NB4 (cell line): ENCODE measurements around the gene GIMAP6.

Experiments used
- DNase-seq: peaks from one replicate; pipeline ENCODE4 v3.0.0; 2010; ENCODE audit warnings: low read depth
- H3K4me3 ChIP-seq: one replicate; pipeline ENCODE4 v1.5.1; 2011; ENCODE audit warnings: mild to moderate bottlenecking, low read depth, low read length, moderate library complexity
- CTCF ChIP-seq: IDR thresholded peaks from one replicate; pipeline ENCODE4 v1.5.1; 2012; ENCODE audit warnings: low read depth, low read length
- MYC ChIP-seq: IDR thresholded peaks from 2 replicates; pipeline ENCODE4 v1.6.1; 2011; ENCODE audit warnings: low read depth, low read length
- POLR2A ChIP-seq: IDR thresholded peaks from 2 replicates; pipeline ENCODE4 v1.6.1; 2011; ENCODE audit warnings: mild to moderate bottlenecking; ENCODE audit not compliant: insufficient read length; ENCODE audit errors: extremely low read depth
- TF ChIP-seq, protein P1 (sequence below): IDR thresholded peaks from 2 replicates; pipeline ENCODE4 v1.6.1; 2011; ENCODE audit warnings: low read depth, low read length

The GIMAP6 gene

DNA sequence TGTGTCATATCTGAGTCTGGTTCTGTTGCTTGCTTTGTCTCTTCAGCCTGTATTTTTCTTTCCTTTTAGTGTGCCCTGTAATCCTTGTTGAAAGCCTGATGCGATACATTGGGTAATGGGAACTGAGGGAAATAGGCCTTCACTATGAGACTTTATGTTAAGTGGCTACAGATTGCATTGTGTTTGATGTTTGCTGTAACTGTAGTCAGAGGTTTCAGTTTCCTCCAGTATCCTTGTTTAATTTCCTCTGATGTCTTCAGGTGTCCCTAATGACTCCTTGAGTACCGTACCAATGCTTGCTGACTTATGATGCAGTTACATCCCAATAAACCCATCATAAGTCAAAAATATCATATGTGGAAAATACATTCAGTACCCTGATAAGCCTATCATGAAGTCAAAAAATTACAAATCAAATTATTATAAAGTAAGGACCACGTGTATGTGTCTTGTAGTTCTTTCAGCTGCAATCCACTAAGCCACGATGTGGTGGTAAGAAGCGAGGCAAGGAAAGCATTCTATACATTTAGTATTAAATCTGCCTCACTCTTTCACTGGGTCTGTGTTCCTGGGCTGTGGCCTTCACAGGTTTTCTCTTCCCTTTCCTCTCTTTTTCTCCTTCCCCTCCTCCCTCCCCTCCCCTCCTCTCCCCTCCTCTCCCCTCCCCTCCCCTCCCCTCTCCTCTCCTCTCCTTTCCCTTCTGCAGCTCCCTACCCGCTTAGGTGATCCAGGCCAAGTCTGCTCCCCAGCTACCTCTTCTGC lies 13.3 kb upstream of the GIMAP6 start:
- TF ChIP-seq MYC (no peak), CTCF (no peak)
- DNase-seq = no peak
- no peak overlapping the region for H3K4me3 ChIP-seq

GRCh38 chr7:150642926-150643325 lies 10.7 kb upstream of the GIMAP6 start:
- DNase-seq = no peak
- no peak overlapping the region for H3K4me3 ChIP-seq
- TF ChIP-seq CTCF = no peak
- no peak for TF ChIP-seq POLR2A

DNA sequence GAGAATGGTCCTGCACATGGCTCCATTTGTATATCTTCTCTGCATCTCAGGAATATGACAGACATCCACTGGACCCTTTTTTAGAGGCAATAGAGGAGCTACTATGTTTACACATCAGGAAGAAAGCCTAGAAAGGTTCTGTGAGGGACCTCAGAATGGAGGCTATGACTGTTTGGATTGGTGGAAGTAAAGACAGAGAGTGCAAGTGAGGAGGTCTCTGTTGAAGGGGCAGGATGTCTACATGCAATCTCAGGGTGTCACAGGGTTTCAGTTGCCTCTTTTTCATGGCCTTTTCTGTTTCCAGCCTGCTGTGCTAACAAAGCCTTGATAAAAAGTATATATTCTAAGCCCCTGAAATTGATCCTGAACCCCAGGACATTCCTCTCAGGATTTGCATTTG lies 9.7 kb upstream of the GIMAP6 start:
- no peak for TF ChIP-seq MYC
- TF ChIP-seq POLR2A = no peak
- TF ChIP-seq, protein P1, sequence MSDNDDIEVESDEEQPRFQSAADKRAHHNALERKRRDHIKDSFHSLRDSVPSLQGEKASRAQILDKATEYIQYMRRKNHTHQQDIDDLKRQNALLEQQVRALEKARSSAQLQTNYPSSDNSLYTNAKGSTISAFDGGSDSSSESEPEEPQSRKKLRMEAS = no peak
- H3K4me3 ChIP-seq = no peak overlapping the region
- DNase-seq = no peak

DNA sequence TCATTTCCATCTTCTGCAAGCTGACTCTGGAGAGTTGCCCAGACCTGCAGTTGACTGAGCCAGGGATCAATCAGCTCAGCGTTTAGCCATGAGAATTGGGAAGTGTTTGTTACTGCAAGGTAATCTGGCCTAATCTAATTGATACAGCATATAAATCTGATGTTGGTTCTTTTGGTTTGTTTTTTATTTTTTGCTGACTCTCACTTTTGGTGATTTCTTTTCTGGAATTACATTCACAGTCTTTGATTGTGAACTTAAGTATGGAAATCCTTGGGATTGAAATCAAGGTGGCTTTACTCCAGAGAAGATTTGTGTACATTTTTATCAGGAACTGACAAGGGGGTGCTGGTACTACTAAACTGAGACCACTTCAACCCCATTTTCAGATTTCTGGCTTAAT lies 1.7 kb upstream of the GIMAP6 start:
- DNase-seq = no peak
- TF ChIP-seq POLR2A (no peak), CTCF (no peak), MYC (no peak)
- TF ChIP-seq, protein P1 = no peak
- no peak overlapping the region for H3K4me3 ChIP-seq

DNA sequence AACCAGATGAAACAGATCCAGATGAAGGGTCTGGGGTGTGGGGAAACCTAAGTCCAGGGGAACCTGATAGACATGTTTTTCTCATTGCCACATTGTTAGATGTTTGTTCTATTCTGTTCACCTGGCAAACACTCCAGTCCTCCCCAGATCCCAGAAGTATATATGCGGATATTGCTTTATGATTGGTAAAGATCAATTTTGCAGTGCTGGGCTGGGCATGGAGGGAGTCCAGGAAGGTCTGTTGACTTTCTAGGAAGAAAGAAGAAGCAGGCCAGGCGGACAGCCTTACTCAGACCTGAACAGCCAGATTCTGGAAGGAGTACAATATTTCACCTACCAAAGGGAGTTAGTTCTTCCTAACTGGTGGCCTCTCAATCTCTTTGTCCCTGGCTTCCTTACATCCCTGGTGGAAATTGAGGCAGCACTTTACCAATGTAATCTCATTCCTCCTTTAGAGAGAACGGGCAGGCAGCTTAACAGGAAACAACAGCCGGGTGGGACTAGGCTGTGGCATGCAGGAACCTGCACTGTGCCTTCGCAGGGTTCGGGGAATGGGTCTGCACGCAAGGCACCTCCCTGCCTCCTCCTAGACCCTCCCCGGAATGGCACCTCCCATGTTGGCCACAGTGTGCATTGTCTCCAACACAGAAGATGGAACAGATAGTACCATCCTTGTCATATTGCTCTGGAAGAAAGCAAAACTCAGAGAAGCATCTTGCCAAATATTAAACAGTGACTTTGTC lies 930 bp downstream of the GIMAP6 start:
- H3K4me3 ChIP-seq = peak overlapping the region; percentile 80
- DNase-seq = peak; percentile 12
- TF ChIP-seq MYC = no peak
- TF ChIP-seq CTCF = no peak
- TF ChIP-seq, protein P1 = no peak
- TF ChIP-seq POLR2A = no peak

DNA sequence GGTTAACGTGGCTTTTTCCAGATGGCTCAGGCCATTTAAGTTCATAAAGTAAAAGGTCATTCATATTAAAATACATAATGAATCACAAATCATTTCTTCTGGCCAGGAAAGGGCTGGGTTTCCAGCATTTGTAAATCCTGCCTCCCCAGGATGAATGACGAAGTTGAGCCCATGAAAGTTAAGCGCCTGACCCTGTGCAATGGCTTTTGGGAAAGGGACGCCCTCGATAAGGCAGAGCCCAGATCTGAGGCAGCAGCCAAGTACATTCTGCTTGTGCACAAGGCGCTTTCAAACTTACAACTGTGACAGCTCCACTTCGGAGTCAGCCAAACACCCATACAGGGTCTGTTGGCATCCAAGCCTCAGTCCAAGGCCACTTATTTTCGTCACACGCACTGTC lies 2.8 kb downstream of the GIMAP6 start:
- H3K4me3 ChIP-seq = no peak overlapping the region
- TF ChIP-seq POLR2A (no peak), CTCF (no peak), MYC (no peak)
- TF ChIP-seq, protein P1 = no peak
- no peak for DNase-seq
